LNCAP (cell line): ENCODE data around the gene FHDC1.

ENCODE experiments used
- CTCF ChIP-seq: fragments of 450-650 bp; IDR thresholded peaks from 2 replicates; pipeline ENCODE4 v1.5.1; 2017; ENCODE audit warnings: mild to moderate bottlenecking

FHDC1 gene

GRCh38 chr4:153025406-153025805, 89.3 kb downstream of the FHDC1 start:
- no peak for TF ChIP-seq CTCF

GRCh38 chr4:153026591-153027346, 90.6 kb downstream of the FHDC1 start:
- TF ChIP-seq CTCF = no peak

GRCh38 chr4:153027866-153028265, 91.7 kb downstream of the FHDC1 start:
- no peak for TF ChIP-seq CTCF

- no peak for TF ChIP-seq CTCF
These were observed 92.4 kb downstream of the FHDC1 start for GRCh38 chr4:153028535-153028934.
